Chondrocyte (in vitro differentiated cells): Measurements from ENCODE around the gene KBTBD13. TPM values are rescaled to one million over a fixed set of nuclear protein-coding genes. Genes with fewer than 3 reads are reported as not detected.

ENCODE experiments used
- DNase-seq: peaks from one replicate; pipeline ENCODE4 v3.0.0; 2021; ENCODE audit warnings: mixed read lengths, low spot score
- H3K27ac Mint-ChIP-seq: one replicate; pipeline ENCODE4 v1.8.0; 2021; ENCODE audit warnings: mild to moderate bottlenecking, moderate library complexity, mixed read lengths; ENCODE audit not compliant: unreplicated experiment
- H3K27me3 Mint-ChIP-seq: 2 replicates; pipeline ENCODE4 v1.8.0; 2021; ENCODE audit warnings: low read depth, mixed read lengths
- H3K36me3 Mint-ChIP-seq: 2 replicates; pipeline ENCODE4 v1.8.0; 2021; ENCODE audit warnings: low read depth, mixed read lengths
- H3K4me1 Mint-ChIP-seq: 2 replicates; pipeline ENCODE4 v1.8.0; 2021; ENCODE audit warnings: low read depth, mild to moderate bottlenecking, mixed read lengths
- H3K4me3 Mint-ChIP-seq: one replicate; pipeline ENCODE4 v1.8.0; 2021; ENCODE audit warnings: mild to moderate bottlenecking, moderate library complexity, mixed read lengths; ENCODE audit not compliant: unreplicated experiment
- H3K9me3 Mint-ChIP-seq: 2 replicates; pipeline ENCODE4 v1.8.0; 2021; ENCODE audit warnings: low read depth, mixed read lengths
- CTCF ChIP-seq: fragments of 200-600 bp; sonication (generic); IDR thresholded peaks from 2 replicates; pipeline ENCODE4 v1.5.0; 2021; ENCODE audit warnings: antibody characterized with exemption, mild to moderate bottlenecking, moderate library complexity
- total RNA-seq: library from RNA; stranded (reverse); gene quantifications from 3 replicates; pipeline ENCODE4 v1.2.1, GENCODE V29; 2021

KBTBD13 gene
- total RNA-seq, 1 donor from 2014 or later, result not detected

GRCh38 chr15:65101411-65101890, 24.9 kb downstream of the KBTBD13 start:
- Mint-ChIP-seq H3K9me3 (no peaks in the 10 kb centered on the region), H3K4me1 (peaks cover 10% of the 10 kb centered on the region), H3K4me3 (no peak overlapping the region), H3K27ac (no peak overlapping the region), H3K27me3 (no peaks in the 10 kb centered on the region), H3K36me3 (peaks cover 26% of the 10 kb centered on the region)
- TF ChIP-seq CTCF, result peak; percentile 82
- no peak for DNase-seq

- Mint-ChIP-seq H3K27me3 (no peaks in the 10 kb centered on the region), H3K4me3 (no peak overlapping the region), H3K4me1 (peaks cover 3% of the 10 kb centered on the region), H3K27ac (no peak overlapping the region), H3K9me3 (no peaks in the 10 kb centered on the region), H3K36me3 (peaks cover 26% of the 10 kb centered on the region)
- TF ChIP-seq CTCF, result peak; percentile 26
- no peak for DNase-seq
Observed at GRCh38 chr15:65101891-65102708, 25.6 kb downstream of the KBTBD13 start.

GRCh38 chr15:65102912-65103311, 26.4 kb downstream of the KBTBD13 start:
- H3K27me3 Mint-ChIP-seq, result no peaks in the 10 kb centered on the region
- no peaks in the 10 kb centered on the region for H3K9me3 Mint-ChIP-seq
- no peak for DNase-seq
- no peaks in the 10 kb centered on the region for H3K4me1 Mint-ChIP-seq
- H3K4me3 Mint-ChIP-seq, result no peak overlapping the region
- H3K36me3 Mint-ChIP-seq, result peaks cover 26% of the 10 kb centered on the region
- TF ChIP-seq CTCF, result no peak
- no peak overlapping the region for H3K27ac Mint-ChIP-seq

GRCh38 chr15:65105038-65105437, 28.5 kb downstream of the KBTBD13 start:
- H3K27ac Mint-ChIP-seq, result no peak overlapping the region
- H3K36me3 Mint-ChIP-seq, result peaks cover 15% of the 10 kb centered on the region
- TF ChIP-seq CTCF, result no peak

GRCh38 chr15:65106011-65106590, 29.6 kb downstream of the KBTBD13 start:
- H3K4me3 Mint-ChIP-seq, result no peak overlapping the region
- peaks cover 13% of the 10 kb centered on the region for H3K36me3 Mint-ChIP-seq
- no peak overlapping the region for H3K27ac Mint-ChIP-seq
- DNase-seq, result no peak
- no peaks in the 10 kb centered on the region for H3K27me3 Mint-ChIP-seq
- peaks cover 3% of the 10 kb centered on the region for H3K4me1 Mint-ChIP-seq
- no peak for TF ChIP-seq CTCF
- no peaks in the 10 kb centered on the region for H3K9me3 Mint-ChIP-seq

More at GRCh38 chr15:65105038-65105437, 28.5 kb downstream of the KBTBD13 start:
- no peaks in the 10 kb centered on the region for H3K9me3 Mint-ChIP-seq
- no peaks in the 10 kb centered on the region for H3K27me3 Mint-ChIP-seq
- H3K4me3 Mint-ChIP-seq, result no peak overlapping the region
- no peaks in the 10 kb centered on the region for H3K4me1 Mint-ChIP-seq
- no peak for DNase-seq
